Measurements from ENCODE around the gene DNAH2.

The DNAH2 gene

DNA sequence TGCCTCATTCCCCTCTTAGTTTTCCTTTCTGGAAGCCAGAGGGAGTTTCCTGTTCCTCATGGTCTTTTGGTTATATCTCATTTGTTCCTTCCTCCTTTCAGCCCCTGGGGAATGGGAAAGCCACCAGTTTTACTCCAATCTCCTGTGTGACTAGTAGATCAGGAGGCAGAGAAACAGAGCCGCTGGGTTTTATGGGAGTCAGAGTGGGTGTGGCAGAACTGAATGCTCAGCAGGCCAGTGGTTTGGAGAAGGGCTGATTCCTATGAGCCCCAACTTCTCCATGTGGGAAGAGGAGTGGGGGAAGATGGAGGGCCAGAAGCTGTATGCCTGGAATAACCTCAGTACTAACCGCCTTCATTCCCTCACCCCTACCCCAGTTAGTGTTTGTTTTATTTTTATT, 4.1 kb downstream of the DNAH2 start:
- DNase-seq (ENCODE audit: low read depth in 2 of 2) = no peak

DNA sequence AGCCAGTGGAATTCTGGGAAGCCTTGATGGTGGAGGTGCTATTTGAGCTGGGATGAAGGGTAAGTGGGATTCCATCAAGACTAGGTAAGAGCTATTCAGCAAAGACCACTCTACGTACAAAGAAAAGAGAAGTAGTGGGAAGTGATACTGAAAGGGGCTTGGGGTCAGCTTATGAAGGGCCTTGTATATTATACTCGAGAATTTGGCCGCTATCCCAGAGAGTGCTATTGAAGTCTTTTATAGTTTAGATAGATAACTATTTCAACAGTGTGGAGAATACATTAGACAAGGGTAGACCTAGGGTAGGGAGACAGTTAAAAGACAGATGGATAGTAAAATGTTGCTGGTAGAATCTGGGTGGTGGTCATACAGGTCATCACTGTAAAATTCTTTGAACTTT, 10.3 kb downstream of the DNAH2 start:
- no peak for DNase-seq (ENCODE audit: low read depth in 2 of 2)

DNA sequence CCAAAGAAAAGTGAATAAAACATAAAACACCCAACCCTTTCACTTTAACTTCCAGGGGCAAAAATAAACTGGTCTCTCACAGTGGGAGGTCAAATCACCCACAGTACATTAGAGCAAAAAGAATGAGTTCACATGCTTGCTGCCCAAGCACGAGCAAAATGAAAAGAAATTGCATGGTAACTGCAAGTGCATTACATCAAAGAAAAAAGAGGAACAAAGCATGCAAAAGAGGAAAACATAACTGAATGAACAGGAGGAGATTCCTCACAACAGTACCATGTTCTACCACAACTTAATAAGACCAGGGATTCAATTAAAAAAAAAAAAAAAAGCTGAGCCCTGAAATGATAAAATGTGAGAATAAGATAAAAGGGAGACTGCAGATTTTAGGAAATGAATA, 12.3 kb downstream of the DNAH2 start:
- no peak for DNase-seq (ENCODE audit: low read depth in 2 of 2)

- DNase-seq (ENCODE audit: low read depth in 2 of 2) = no peak
These were observed 15.5 kb downstream of the DNAH2 start for GRCh38 chr17:7732981-7733539.

DNA sequence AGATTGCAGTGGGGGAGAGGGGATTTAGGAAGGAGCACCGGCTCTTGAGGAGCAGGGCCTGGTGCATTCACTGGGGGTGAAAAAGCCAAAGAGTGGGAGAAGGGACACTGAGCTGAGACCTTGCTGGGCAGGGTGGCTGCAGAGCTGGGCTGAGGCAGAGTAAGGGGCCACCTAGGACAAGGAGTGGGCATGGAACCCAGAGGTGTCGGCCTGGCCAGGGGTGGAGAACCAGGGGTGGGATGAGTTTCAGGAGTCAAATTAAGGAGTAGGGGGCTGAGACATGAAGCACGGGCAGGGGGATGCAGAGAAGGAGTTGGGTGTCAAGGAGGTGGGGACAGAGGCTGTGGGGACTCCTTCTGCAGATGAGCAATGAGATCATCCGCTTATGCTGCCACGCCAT, 20.1 kb downstream of the DNAH2 start:
- no peak for DNase-seq (ENCODE audit: low read depth in 2 of 2)

GRCh38 chr17:7739746-7740145, 22.2 kb downstream of the DNAH2 start:
- DNase-seq (ENCODE audit: low read depth in 2 of 2) = no peak

- DNase-seq (ENCODE audit: low read depth in 2 of 2) = no peak
These were observed 23.0 kb downstream of the DNAH2 start for GRCh38 chr17:7740481-7741001.

- no peak for DNase-seq (ENCODE audit: low read depth in 2 of 2)
These were observed 25.2 kb downstream of the DNAH2 start for GRCh38 chr17:7742729-7743128.

DNA sequence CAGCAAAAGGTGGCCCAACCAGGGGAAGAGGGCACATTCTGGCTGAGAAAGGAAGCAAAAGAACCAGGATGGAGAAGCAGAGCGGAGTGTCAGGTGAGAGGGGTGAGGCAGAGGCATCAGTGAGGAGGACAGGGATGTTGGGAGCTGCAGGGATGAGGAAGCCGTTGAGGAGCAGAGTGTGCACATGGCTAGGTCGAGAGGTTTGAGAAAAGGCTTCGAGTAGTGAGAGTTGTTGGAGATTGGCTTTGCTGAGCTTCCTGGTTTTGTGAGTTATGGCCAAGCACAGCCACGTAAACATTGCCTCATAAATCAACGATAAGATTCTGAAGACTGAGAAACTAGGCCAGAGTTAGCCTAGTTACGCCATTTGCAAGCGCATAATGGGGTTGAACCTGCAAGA, 26.9 kb downstream of the DNAH2 start:
- no peak for DNase-seq (ENCODE audit: low read depth in 2 of 2)

GRCh38 chr17:7745748-7746470, 28.4 kb downstream of the DNAH2 start:
- DNase-seq (ENCODE audit: low read depth in 2 of 2) = no peak

GRCh38 chr17:7747635-7748071, 30.1 kb downstream of the DNAH2 start:
- no peak for DNase-seq (ENCODE audit: low read depth in 2 of 2)

GRCh38 chr17:7748076-7748775, 30.7 kb downstream of the DNAH2 start:
- no peak for DNase-seq (ENCODE audit: low read depth in 2 of 2)

- no peak for DNase-seq (ENCODE audit: low read depth in 2 of 2)
These were observed 32.8 kb downstream of the DNAH2 start for GRCh38 chr17:7750321-7750821.

DNA sequence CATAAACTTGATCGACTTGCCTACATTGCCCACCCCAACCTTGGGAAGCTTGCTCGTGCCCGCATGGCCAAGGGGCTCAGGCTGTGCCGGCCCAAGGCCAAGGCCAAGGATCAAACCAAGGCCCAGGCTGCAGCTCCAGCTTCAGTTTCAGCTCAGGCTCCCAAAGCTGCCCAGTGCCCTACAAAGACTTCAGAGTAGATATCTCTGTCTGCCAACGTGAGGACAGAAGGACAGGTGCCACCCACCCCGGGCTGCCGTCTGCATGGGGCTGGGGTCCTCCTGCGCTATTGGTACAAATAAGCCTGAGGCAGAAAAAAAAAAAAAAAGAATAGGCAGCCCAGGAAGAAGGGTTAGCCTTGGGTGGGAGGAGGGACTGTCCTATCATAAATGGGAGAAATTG, 37.1 kb downstream of the DNAH2 start:
- no peak for DNase-seq (ENCODE audit: low read depth in 2 of 2)

- no peak for DNase-seq (ENCODE audit: low read depth in 2 of 2)
These were observed 37.7 kb downstream of the DNAH2 start for GRCh38 chr17:7755095-7755890.

GRCh38 chr17:7756968-7757367, 39.4 kb downstream of the DNAH2 start:
- DNase-seq (ENCODE audit: low read depth in 2 of 2) = no peak

- no peak for DNase-seq (ENCODE audit: low read depth in 2 of 2)
These were observed 46.4 kb downstream of the DNAH2 start for GRCh38 chr17:7763919-7764318.

DNA sequence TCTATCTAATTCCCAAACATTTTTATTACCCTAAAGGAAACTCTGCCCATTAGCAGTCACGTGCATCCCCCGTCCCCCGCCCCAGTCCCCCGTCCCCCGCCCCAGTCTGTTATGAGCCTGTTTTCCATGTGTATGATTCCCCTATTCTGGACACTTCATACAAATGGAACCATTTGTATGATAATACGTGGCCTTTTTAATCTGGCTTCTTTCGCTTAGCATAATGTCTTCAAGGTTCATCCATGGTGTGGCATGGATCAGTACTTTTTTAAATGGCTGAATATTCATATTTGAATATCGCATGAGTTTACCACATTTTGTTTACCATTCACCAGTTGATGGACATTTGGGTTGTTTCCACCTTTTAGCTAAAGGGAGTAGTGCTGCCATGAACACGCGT, 49.5 kb downstream of the DNAH2 start:
- DNase-seq (ENCODE audit: low read depth in 2 of 2) = no peak

GRCh38 chr17:7767405-7768021, 50.0 kb downstream of the DNAH2 start:
- no peak for DNase-seq (ENCODE audit: low read depth in 2 of 2)

GRCh38 chr17:7769854-7770253, 52.3 kb downstream of the DNAH2 start:
- no peak for DNase-seq (ENCODE audit: low read depth in 2 of 2)

DNA sequence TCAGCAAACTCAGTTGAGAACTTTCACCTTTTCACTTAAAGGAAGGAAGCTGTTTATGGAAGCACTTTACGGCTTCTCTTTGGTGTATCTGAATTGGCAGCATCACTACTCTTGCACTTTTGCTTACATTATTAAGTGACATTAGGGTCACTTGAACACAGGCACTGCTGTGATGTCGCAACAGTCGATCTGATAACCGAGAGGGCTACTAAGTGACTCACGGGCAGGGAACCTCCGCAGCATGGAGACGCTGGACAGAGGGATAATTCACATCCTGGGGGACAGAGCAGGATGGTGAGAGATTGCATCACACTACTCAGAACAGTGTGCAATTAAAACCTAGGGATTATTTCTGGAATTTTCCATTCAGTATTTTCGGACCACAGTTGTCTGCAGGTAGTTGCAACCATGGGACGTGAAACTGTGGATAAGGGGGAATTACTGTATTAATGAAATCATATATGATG, 56.5 kb downstream of the DNAH2 start:
- DNase-seq (ENCODE audit: low read depth in 2 of 2) = no peak

Data from stimulated activated CD4-positive, alpha-beta T cell treated with anti-CD3 and anti-CD28 coated beads, Interleukin-12 subunit alpha, Interleukin-12 subunit beta, amount 100 ng/mL, for 24 hours (primary cell).